NCI-H1105 (cell line): ENCODE results near the gene GTF2H2C.
"Not testable (repeated sequence)": the region's sequence is repeated elsewhere in the genome, so short reads cannot be mapped to it uniquely, and the experiment has no call there.

Experiments used
- DNase-seq: peaks from one replicate; lab custom pipeline; 2025; lab: John Stamatoyannopoulos, UW

The GTF2H2C gene

GRCh38 chr5:69559908-69560330, at the start of gene GTF2H2C:
TSS of gene GTF2H2C (plus strand) at chr5:69560191. CDS start at chr5:69565133, 4,942 bp downstream.
- not testable (repeated sequence) for DNase-seq

- no peak for DNase-seq
Measured at GRCh38 chr5:69510694-69511093, 49.3 kb upstream of the GTF2H2C start.

GRCh38 chr5:69512740-69513260, 47.2 kb upstream of the GTF2H2C start:
- no peak for DNase-seq

- not testable (repeated sequence) for DNase-seq
Measured at GRCh38 chr5:69515570-69515969, 44.4 kb upstream of the GTF2H2C start.

GRCh38 chr5:69516769-69517168, 43.2 kb upstream of the GTF2H2C start:
- DNase-seq, result no peak

- peak; percentile 4 for DNase-seq
Measured at GRCh38 chr5:69517763-69518212, 42.2 kb upstream of the GTF2H2C start.

- no peak for DNase-seq
Measured at GRCh38 chr5:69519285-69519684, 40.7 kb upstream of the GTF2H2C start.

GRCh38 chr5:69522035-69522434, 38.0 kb upstream of the GTF2H2C start:
- no peak for DNase-seq

- DNase-seq, result no peak
Measured at GRCh38 chr5:69525490-69525889, 34.5 kb upstream of the GTF2H2C start.

GRCh38 chr5:69526660-69527059, 33.3 kb upstream of the GTF2H2C start:
- DNase-seq, result no peak

GRCh38 chr5:69527128-69527770, 32.7 kb upstream of the GTF2H2C start:
- no peak for DNase-seq

GRCh38 chr5:69528035-69528434, 32.0 kb upstream of the GTF2H2C start:
- no peak for DNase-seq

- no peak for DNase-seq
Measured at GRCh38 chr5:69528609-69529008, 31.4 kb upstream of the GTF2H2C start.

- DNase-seq, result no peak
Measured at GRCh38 chr5:69530561-69531405, 29.2 kb upstream of the GTF2H2C start.

- DNase-seq, result no peak
Measured at GRCh38 chr5:69531406-69531801, 28.6 kb upstream of the GTF2H2C start.

GRCh38 chr5:69537911-69538310, 22.1 kb upstream of the GTF2H2C start:
- DNase-seq, result not testable (repeated sequence)

GRCh38 chr5:69538735-69539134, 21.3 kb upstream of the GTF2H2C start:
- DNase-seq, result not testable (repeated sequence)

- DNase-seq, result not testable (repeated sequence)
Measured at GRCh38 chr5:69541347-69541746, 18.6 kb upstream of the GTF2H2C start.

GRCh38 chr5:69542838-69543618, 17.0 kb upstream of the GTF2H2C start:
- DNase-seq, result not testable (repeated sequence)

- not testable (repeated sequence) for DNase-seq
Measured at GRCh38 chr5:69544602-69545001, 15.4 kb upstream of the GTF2H2C start.

GRCh38 chr5:69560587-69561431, 818 bp downstream of the GTF2H2C start:
- DNase-seq, result not testable (repeated sequence)
